ENCODE results near the gene XPC.

Gene XPC

GRCh38 chr3:14200276-14200675 lies 21.9 kb upstream of the XPC start:
- H3K27ac ChIP-seq, result no peak overlapping the region
- TF ChIP-seq CTCF (conservative IDR thresholded peaks at IDR 0.05), result no peak

GRCh38 chr3:14199641-14200040 lies 21.2 kb upstream of the XPC start:
- H3K27ac ChIP-seq, result no peak overlapping the region

GRCh38 chr3:14194865-14195264 lies 16.5 kb upstream of the XPC start:
- no peak overlapping the region for H3K27ac ChIP-seq
- no peak for TF ChIP-seq CTCF (conservative IDR thresholded peaks at IDR 0.05)

More at GRCh38 chr3:14199641-14200040, 21.2 kb upstream of the XPC start:
- TF ChIP-seq CTCF (conservative IDR thresholded peaks at IDR 0.05), result no peak

- no peak overlapping the region for H3K27ac ChIP-seq
- TF ChIP-seq CTCF (conservative IDR thresholded peaks at IDR 0.05), result no peak
These were observed 9.8 kb upstream of the XPC start for GRCh38 chr3:14188041-14188754.

- no peak overlapping the region for H3K27ac ChIP-seq
- TF ChIP-seq CTCF (conservative IDR thresholded peaks at IDR 0.05), result no peak
These were observed 8.6 kb upstream of the XPC start for GRCh38 chr3:14186854-14187458.

- no peak for TF ChIP-seq CTCF (conservative IDR thresholded peaks at IDR 0.05)
- no peak overlapping the region for H3K27ac ChIP-seq
These were observed 4.7 kb upstream of the XPC start for GRCh38 chr3:14183015-14183577.

GRCh38 chr3:14181253-14181652 lies 2.9 kb upstream of the XPC start:
- no peak for TF ChIP-seq CTCF (conservative IDR thresholded peaks at IDR 0.05)
- H3K27ac ChIP-seq, result no peak overlapping the region
